HG02623 (cell line): ENCODE results near the gene MICA.
"Not testable (repeated sequence)": the region's sequence is repeated elsewhere in the genome, so short reads cannot be mapped to it uniquely, and the experiment has no call there.

Experiments
- ATAC-seq: cut with Tn5 transposase; IDR thresholded peaks from one replicate; pipeline ENCODE4 v1.9.1; 2021; ENCODE audit warnings: moderate library complexity; ENCODE audit not compliant: unreplicated experiment

Gene MICA

DNA sequence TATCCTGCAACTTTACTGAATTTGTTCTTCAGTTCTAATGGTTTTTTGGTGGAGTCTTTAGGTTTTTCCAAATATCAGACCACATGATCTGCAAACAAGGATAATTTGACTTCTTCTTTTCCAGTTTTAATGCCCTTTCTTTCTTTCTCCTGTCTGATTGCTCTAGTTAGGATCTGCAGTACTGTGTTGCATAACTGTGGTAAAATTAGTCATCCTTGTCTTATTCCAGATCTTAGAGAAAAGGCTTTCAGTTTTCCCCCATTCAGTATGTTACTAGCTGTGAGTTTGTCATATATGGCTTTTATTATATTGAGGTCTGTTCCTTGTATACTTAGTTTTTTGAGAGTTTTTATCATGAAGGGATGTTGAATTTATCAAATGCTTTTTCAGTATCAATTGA lies 4.3 kb downstream of the MICA start:
- no peak for ATAC-seq

- no peak for ATAC-seq
Measured at GRCh38 chr6:31412506-31412905, 9.1 kb downstream of the MICA start.

- not testable (repeated sequence) for ATAC-seq
Measured at GRCh38 chr6:31414148-31414770, 10.9 kb downstream of the MICA start.

DNA sequence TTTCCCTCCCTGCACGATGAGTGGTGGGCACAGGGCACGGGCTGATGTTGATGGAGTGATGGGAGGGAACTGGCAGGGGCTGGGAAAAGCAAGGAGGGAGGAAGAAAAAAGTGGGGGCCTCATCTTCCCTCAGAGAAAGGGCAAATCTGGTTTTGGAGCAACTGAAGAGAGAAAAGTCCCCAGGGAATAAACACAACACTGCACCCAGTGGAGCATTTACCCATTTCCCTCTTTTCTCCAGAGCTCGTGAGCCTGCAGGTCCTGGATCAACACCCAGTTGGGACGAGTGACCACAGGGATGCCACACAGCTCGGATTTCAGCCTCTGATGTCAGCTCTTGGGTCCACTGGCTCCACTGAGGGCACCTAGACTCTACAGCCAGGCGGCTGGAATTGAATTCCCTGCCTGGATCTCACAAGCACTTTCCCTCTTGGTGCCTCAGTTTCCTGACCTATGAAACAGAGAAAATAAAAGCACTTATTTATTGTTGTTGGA lies 11.4 kb downstream of the MICA start:
- ATAC-seq: no peak

DNA sequence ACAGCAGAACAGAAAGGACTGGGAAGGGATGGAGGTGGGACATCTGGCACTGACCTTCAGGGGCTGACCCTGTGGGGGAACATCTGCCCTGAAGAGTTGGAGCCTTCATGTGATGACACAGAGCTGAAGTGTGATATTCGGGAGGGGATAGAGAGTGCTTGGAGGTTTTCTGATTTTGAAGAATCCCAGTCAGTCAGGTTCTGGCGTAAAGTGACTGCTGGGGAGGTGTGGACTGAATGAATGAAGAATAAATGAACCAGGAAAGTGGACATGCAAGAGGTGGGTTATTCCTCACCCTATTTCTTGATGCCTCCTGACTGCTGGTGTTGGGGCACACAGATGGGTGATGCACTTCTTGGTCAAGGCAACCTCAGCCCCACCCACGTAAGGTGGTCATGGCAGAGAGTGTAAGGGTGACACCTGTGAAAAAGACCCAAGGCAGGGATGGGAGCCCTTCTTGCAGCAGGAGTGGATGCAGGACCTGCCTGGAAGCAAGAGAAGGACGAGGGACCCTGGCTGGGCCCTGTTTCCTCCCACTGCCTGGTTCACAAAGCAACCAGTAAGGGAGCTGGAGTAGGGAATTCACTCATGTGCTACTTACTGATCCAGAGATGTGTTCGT lies 13.1 kb downstream of the MICA start:
- ATAC-seq: no peak

- ATAC-seq: no peak
Measured at GRCh38 chr6:31418251-31418650, 14.9 kb downstream of the MICA start.

DNA sequence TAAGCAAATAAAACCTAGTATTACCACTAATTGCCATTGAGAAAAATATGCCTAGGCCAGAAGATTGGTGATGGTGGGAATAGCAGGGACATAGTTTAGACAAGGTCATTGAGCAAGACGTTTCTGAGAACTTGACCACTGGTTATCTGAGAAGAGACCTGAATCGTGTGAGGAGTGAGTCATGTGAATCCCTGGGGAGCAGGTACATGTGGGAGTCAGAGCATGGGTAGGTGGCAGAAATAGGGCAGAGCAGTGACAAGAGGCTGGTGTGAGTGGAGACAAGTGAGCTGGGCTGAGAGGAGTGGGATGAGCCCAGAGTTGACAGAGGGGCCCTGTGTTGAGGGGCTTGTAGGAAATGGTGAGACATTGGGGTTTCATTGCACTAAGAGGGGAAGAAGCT lies 16.4 kb downstream of the MICA start:
- ATAC-seq: no peak

GRCh38 chr6:31420546-31420945 lies 17.2 kb downstream of the MICA start:
- ATAC-seq: no peak

DNA sequence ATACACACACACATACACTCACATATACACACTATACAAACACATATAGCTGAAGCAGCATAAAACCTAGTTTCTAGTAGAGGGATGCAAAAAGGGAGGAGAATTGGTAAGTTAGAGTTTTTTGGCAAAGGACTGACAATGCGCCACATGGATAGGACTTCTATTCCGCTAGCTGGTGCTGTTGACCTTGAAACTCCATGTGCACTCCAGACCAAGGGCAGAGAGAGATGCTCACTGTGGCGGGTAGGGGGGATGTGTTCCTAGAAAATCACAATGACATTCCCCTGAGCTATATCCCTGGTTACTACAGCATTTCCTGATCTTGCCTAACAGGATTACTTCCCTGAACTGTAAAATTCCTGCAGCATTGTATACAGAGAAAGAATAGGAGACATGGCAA lies 19.2 kb downstream of the MICA start:
- ATAC-seq: no peak

GRCh38 chr6:31423550-31423949 lies 20.2 kb downstream of the MICA start:
- no peak for ATAC-seq

GRCh38 chr6:31426395-31427354 lies 23.3 kb downstream of the MICA start:
- no peak for ATAC-seq

DNA sequence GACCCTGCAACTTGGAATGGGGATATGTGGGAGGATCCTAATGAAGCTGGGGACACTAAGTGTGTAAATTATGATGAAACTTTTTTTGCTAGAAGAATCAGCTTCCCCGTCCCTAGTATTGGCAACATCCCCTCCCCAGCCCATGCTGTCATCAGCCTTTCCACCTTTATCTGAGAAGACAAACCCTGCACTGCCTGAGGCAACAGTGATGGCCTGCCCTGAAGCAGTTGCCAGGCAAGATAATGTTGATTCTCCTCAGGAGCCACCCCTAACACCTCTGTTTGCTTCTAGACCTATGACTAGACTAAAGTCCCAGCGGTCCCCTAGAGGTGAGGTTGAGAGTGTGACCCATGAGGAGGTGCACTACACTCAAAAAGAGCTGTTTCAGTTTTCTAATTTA lies 27.1 kb downstream of the MICA start:
- ATAC-seq: no peak

- not testable (repeated sequence) for ATAC-seq
Measured at GRCh38 chr6:31435051-31435450, 31.7 kb downstream of the MICA start.

- no peak for ATAC-seq
Measured at GRCh38 chr6:31438222-31438621, 34.8 kb downstream of the MICA start.

DNA sequence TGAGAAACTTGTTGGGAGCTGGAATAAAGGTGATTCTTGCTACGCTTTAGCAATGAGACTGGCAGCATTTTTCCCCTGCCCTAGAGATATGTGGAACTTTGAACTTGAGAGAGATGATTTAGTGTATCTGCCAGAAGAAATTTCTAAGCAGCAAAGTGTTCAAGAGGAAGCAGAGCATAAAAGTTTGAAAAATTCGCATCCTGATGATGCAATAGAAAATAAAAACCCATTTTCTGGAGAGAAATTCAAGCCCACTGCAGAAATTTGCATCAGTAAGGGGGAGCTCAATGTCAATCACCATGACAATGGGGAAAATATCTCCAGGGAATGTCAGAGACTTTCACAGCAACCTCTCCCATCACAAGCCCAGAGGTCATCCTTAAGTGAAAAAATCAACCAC lies 35.3 kb downstream of the MICA start:
- ATAC-seq: no peak

GRCh38 chr6:31441365-31442267 lies 38.2 kb downstream of the MICA start:
- no peak for ATAC-seq

DNA sequence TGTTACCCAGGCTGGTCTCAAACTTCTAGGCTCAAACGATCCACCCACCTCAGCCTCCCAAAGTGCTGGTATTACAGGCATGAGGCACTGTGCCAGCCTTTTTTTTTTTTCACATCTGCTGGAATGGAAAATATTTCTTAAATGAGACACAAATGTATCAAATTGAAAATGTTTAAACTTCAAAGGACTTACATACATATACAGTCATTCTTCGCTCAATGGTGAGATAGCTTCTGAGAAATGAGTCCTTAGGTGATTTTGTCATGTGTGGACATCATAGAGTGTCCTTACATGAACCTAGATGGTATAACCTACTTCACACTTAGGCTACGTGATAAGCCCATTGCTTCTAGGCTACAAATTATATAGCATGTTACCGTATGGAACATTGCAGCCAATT lies 43.1 kb downstream of the MICA start:
- no peak for ATAC-seq

- ATAC-seq: not testable (repeated sequence)
Measured at GRCh38 chr6:31446999-31447789, 43.8 kb downstream of the MICA start.

DNA sequence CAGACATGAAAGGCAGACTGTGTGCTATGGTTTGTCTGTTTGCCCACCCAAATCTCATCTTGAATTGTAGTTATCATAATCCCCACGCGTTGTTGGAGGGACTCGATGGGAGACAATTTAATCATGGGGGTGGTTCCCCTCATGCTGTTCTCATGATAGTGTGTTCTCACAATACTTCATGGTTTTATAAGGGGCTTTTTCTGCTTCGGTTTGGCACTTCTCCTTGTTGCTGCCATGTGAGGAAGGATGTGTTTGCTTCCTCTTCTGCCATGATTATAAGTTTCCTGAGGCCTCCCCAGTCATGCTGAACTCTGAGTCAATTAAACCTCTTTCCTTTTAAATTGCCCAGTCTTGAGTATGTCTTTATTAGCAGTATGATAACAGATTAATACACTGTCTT lies 47.4 kb downstream of the MICA start:
- no peak for ATAC-seq

DNA sequence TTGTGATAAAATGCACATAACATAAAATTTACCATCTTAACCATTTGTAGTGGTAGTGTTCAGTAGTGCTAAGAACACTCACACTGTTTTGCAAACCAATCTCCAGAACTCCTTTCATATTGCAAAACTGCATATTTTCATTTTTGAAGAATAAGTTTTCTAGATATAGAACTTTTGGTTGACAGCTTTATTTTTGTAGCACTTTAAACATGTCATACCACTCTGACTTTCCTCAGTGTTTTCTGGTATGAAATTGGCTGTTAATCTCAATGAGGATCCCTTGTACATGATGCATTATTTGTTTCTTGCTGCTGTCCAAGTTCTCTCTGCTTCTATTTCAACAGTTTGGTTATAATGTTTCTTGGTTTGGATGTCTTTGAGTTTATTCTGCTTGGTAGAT lies 49.5 kb downstream of the MICA start:
- ATAC-seq: no peak
